Ectodermal cell (in vitro differentiated cells): ENCODE measurements around the gene SEMA3C.

Source experiments
- H3K27ac ChIP-seq: 2 replicates; pipeline ENCODE4 v1.7.0; 2013; ENCODE audit warnings: mild to moderate bottlenecking, low read depth, low read length; ENCODE audit not compliant: insufficient read depth, poor library complexity, severe bottlenecking
- H3K27me3 ChIP-seq: 2 replicates; pipeline ENCODE4 v1.7.0; 2013; ENCODE audit warnings: mild to moderate bottlenecking, low read length; ENCODE audit not compliant: insufficient read depth, control insufficient read depth, poor library complexity, severe bottlenecking
- H3K36me3 ChIP-seq: one replicate; pipeline ENCODE4 v1.7.0; 2013; ENCODE audit warnings: low read length; ENCODE audit not compliant: control insufficient read depth, insufficient read depth
- H3K4me1 ChIP-seq: one replicate; pipeline ENCODE4 v1.7.0; 2013; ENCODE audit warnings: low read length; ENCODE audit not compliant: control insufficient read depth, insufficient read depth
- H3K4me3 ChIP-seq: 2 replicates; pipeline ENCODE4 v1.7.0; 2013; ENCODE audit warnings: low read depth, low read length, control low read depth; ENCODE audit not compliant: insufficient read depth
- H3K9me3 ChIP-seq: 2 replicates; pipeline ENCODE4 v1.7.0; 2013; ENCODE audit warnings: mild to moderate bottlenecking, low read length, moderate library complexity; ENCODE audit not compliant: control insufficient read depth
- WGBS, 2 experiments: methylation state at CpG; one replicate each; pipeline ENCODE4 v1.1.7; 2013; ENCODE audit warnings: missing lambda C conversion rate in 2 of 2; 5-methylcytosine and 5-hydroxymethylcytosine counted together

The SEMA3C gene

DNA sequence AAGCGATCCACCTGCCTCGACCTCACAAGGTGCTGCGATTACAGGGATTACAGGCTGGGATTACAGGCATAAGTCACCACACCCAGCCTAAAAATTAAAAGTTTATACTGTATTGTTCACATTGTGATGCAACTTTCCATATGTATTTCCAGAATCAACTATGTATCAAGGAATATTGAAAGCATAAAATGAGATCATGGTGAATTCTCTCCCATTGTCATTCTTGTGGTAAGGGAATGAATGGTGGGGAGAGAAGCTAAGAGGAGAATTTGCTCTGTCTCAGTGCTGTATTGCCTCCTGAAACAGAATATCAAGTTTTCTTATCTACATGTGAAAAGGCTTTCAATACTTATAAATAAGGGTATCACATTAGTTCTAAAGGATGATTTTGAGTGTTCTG, 198.7 kb downstream of the SEMA3C start:
- Histone ChIP-seq H3K4me1 (peaks cover 34% of the 10 kb centered on the region), H3K27ac (no peak overlapping the region), H3K27me3 (no peaks in the 10 kb centered on the region), H3K4me3 (no peak overlapping the region), H3K36me3 (no peaks in the 10 kb centered on the region), H3K9me3 (no peaks in the 10 kb centered on the region)
- 94 to 98% methylated on average over 3 of the region's 3 CpGs for WGBS, 2 experiments

DNA sequence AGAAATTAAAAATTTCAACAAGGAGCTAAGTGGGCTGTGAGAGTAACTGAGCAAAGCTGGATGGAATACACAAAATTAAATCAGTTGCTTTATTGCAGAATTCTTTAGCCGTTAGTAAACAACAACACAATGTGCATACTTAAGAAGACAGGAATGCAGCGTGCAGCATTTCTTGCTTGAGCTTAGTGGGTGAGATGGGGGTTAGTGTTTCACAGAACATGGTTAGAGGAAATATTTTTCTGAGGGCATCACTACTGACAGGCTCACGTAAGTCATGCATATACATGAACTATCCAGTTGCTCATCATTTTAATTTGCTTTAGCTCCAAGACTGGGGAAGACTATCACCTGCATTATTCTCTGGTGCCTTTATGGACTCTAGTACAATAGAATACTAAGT, 199.6 kb downstream of the SEMA3C start:
- no peak overlapping the region for H3K27ac ChIP-seq
- peaks cover 26% of the 10 kb centered on the region for H3K4me1 ChIP-seq
- H3K9me3 ChIP-seq = no peaks in the 10 kb centered on the region
- no peaks in the 10 kb centered on the region for H3K36me3 ChIP-seq
- H3K27me3 ChIP-seq = no peaks in the 10 kb centered on the region
- no peak overlapping the region for H3K4me3 ChIP-seq
- WGBS, 2 experiments = 92 to 100% methylated on average over 3 of the region's 3 CpGs

DNA sequence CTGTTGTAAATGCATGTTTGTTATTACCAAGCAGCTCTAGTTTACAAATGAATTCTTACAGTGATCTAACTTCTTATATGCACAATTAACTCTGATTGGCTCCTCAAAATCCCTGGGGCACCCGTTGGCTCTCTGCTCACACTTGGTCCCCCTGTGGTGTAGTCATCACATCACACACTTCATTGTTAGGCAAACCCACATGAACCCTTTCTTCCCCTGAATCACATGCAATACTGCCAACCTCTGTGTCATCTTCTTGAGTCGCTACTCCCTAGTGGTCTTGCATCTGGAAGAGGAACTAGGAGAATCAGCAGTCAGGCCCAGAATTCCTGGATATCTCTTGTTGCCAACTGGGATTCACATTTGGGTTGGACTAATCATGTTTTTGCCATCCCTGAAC, 207.3 kb downstream of the SEMA3C start:
- H3K9me3 ChIP-seq = no peaks in the 10 kb centered on the region
- no peak overlapping the region for H3K4me3 ChIP-seq
- no peaks in the 10 kb centered on the region for H3K27me3 ChIP-seq
- 48 to 53% methylated on average over 2 of the region's 2 CpGs for WGBS, 2 experiments
- H3K4me1 ChIP-seq = no peaks in the 10 kb centered on the region
- no peak overlapping the region for H3K27ac ChIP-seq
- H3K36me3 ChIP-seq = no peaks in the 10 kb centered on the region

DNA sequence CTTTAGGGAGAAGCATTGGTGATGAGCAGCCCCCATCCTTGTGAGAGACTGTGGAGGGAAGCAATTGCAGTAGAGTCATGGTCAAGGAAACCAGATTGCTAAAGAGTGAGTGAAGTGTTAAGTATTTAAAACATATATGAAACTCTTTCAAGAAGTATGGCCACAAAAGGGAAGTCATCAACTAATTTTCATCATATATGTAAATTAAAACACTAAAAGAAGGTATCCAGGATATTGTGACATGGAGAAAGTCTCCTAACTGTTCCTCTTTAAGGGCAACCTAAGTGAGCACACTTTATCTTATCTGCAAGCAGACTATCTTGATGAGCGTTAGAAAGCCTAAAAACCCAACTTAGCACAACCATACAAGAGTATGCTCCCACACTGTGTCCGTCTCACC, 210.7 kb downstream of the SEMA3C start:
- Histone ChIP-seq H3K36me3 (no peaks in the 10 kb centered on the region), H3K4me1 (no peaks in the 10 kb centered on the region), H3K4me3 (no peak overlapping the region), H3K27me3 (no peaks in the 10 kb centered on the region), H3K27ac (no peak overlapping the region), H3K9me3 (no peaks in the 10 kb centered on the region)
- 94 to 98% methylated on average over 2 of the region's 2 CpGs for WGBS, 2 experiments

DNA sequence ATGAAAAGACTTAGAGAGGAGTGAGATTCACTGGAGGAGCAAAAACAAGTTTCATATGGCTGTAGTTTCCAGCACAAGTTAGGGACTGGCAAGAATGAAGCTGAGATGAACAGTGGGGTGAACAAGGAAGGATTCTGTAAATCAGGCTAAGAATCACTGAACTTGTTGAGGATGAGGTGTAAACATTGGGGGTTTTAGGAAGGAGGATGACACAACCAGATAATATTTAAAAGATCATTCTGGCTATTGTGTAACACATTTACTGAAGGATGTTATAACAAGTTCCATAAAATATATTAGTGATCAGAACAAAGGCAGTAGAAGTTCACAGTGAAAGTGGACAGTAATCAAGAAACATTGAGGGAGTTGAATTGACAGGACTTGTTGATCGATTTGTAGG, 211.5 kb downstream of the SEMA3C start:
- no peaks in the 10 kb centered on the region for H3K27me3 ChIP-seq
- H3K36me3 ChIP-seq = no peaks in the 10 kb centered on the region
- H3K4me3 ChIP-seq = no peak overlapping the region
- no peaks in the 10 kb centered on the region for H3K9me3 ChIP-seq
- H3K4me1 ChIP-seq = no peaks in the 10 kb centered on the region
- H3K27ac ChIP-seq = no peak overlapping the region
- 89 to 93% methylated on average over 1 of the region's 1 CpG for WGBS, 2 experiments

DNA sequence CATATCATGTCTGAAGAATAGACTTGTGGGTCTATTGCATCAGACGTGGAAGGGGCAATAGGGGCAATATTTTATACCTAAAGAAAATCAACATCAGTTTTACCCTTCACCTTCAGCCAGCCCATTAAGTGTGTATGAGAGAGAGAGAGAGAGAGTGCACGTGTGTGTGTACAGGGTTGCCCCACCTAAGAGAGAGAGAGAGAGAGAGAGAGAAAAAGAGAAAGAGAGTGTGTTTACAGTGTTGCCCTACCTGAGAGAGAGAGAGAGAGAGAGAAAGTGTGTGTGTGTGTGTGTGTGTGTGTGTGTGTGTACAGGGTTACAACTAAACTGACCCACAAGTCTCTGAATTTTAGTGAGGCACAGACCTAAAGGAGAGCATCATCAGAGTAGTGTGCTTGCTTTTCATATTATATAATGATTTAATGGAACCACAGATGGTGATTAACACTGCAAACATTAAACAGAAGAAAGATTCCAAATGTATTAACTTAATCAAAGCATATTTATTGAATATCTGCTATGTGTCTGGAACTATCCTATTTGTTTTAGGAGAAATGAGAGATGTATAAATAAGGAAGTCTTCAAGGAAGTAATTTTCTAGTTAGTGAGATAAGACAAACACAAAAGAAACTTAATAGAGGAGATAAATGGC, 213.6 kb downstream of the SEMA3C start:
- no peaks in the 10 kb centered on the region for H3K36me3 ChIP-seq

DNA sequence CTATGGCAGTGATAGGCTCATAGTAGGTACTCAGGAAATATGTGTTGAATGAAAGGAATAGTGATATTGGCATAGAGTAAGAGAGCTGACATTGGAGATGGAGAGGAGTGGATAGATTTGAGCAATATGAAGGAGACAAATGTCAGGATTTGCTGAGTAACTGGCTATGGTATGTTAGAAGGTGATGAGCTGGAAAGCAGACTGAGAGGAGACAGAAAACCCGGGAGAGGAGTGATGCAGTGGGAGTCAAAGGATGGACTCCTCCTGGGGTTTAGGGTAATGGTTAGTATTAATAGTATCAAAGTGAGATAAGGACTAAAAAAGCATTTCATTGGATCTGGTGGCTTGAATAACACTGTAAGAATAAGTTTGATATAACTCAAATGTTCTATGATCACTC, 215.6 kb downstream of the SEMA3C start:
- Histone ChIP-seq H3K27me3 (no peaks in the 10 kb centered on the region), H3K36me3 (no peaks in the 10 kb centered on the region), H3K9me3 (no peaks in the 10 kb centered on the region), H3K4me3 (no peak overlapping the region), H3K27ac (no peak overlapping the region), H3K4me1 (no peaks in the 10 kb centered on the region)
- 95 to 100% methylated on average over 1 of the region's 1 CpG for WGBS, 2 experiments

More for the DNA sequence above, 213.6 kb downstream of the SEMA3C start:
- Histone ChIP-seq H3K4me1 (no peaks in the 10 kb centered on the region), H3K27me3 (no peaks in the 10 kb centered on the region), H3K9me3 (no peaks in the 10 kb centered on the region), H3K4me3 (no peak overlapping the region), H3K27ac (no peak overlapping the region)
- WGBS, 2 experiments = 83 to 90% methylated on average over 1 to 2 of the region's 2 CpGs

DNA sequence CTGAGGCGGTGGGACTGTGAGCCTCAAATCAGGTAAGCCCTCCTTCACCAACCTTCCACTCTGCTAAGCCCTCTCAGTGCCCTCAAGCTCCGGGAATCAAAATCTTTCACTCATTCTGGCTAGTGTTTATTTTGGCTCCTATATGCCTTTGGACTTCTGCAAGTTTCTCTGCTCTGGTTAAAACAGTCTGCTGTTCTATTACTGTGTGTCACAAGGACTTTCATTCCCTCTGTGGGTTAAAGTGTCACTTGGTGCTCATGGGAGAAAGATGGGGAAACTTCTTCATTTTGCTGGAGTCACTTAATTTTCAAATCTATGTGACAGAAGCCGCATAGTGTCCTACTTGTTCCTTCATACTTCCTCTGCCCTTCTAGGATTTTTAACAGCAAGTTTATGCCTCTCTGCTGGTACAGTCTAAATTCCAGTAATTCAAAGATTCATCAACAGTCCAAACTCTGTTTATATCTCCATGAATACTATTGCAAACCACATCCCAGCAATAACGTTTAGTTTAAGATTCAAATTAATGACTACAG, 219.1 kb downstream of the SEMA3C start:
- 89 to 91% methylated on average over 4 of the region's 4 CpGs for WGBS, 2 experiments
- Histone ChIP-seq H3K9me3 (no peaks in the 10 kb centered on the region), H3K36me3 (no peaks in the 10 kb centered on the region), H3K4me3 (no peak overlapping the region), H3K27ac (no peak overlapping the region), H3K27me3 (no peaks in the 10 kb centered on the region), H3K4me1 (no peaks in the 10 kb centered on the region)

DNA sequence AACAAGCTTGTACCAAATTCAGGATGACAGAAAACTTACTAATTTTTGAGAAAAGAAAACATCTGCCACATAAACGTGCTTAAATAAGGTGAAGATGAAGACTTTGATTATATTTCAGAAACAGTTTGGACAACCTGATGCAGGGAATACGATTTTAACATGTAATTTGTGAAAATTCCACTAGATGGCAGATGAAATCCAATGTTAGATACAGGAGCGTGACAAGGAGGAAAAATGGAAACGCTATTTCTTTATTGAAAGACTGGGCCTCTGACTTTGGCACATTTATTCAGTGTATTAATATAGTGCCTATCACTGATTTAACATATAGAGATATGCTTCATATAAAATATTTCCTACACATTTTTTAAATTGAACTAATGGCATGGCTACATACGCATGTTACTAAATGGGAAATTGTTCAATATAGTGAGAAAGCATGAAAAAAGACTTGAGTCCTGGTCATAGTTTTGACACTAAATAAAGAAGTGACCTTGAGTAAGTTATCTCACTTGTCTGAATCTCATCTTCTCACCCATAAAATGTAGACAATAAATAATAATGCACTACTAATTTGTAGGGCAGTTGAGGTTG, 219.7 kb downstream of the SEMA3C start:
- Histone ChIP-seq H3K27me3 (no peaks in the 10 kb centered on the region), H3K27ac (no peak overlapping the region), H3K4me1 (no peaks in the 10 kb centered on the region), H3K9me3 (no peaks in the 10 kb centered on the region), H3K4me3 (no peak overlapping the region), H3K36me3 (no peaks in the 10 kb centered on the region)
- WGBS, 2 experiments = 20 to 25% methylated on average over 5 of the region's 5 CpGs
